HCT116 (cell line): ENCODE results near the gene ALPL. TPM values are rescaled to one million over a fixed set of nuclear protein-coding genes. Genes with fewer than 3 reads are reported as not detected.

Experiments used
- ATAC-seq: fragments of 200-7000 bp; cut with Tn5 transposase; 2 replicates; pipeline ENCODE4 v1.9.1; 2020; ENCODE audit warnings: mild to moderate bottlenecking, moderate library complexity
- BruUV-seq: library from RNA; stranded (reverse); fragments of 400-500 nt; replicated peaks from 2 replicates; lab custom pipeline; 2021; lab: Mats Ljungman, UMichigan
- CTCF ChIA-PET: fragments of 300-600 bp; sonication (Branson Sonifier 250); formaldehyde crosslinking; loops from one replicate; lab custom pipeline; 2021; ENCODE audit warnings: antibody characterized with exemption; lab: Charles Lee
- POLR2A ChIA-PET: fragments of 300-600, 350-600 bp; sonication (Branson Sonifier 250); formaldehyde crosslinking; loops from one replicate; lab custom pipeline; 2021; ENCODE audit warnings: antibody characterized with exemption; lab: Charles Lee
- RAD21 ChIA-PET, 2 experiments: fragments of 300-600 bp; sonication (Branson Sonifier 250); formaldehyde crosslinking; loops; one replicate each; lab custom pipeline; 2023; ENCODE audit warnings: low total read pairs in 2 of 2; ENCODE audit not compliant: uncharacterized antibody in 2 of 2, unreplicated experiment in 2 of 2, low non-redundant PET in 1 of 2; lab: Charles Lee
- DNase-seq: peaks from one replicate; pipeline ENCODE4 v3.0.0-alpha.2; 2010; ENCODE audit warnings: low read depth, low spot score
- H2AFZ ChIP-seq: fragments of 200-600 bp; shearing (Covaris generic), sonication (generic); 2 replicates; pipeline ENCODE4 v1.6.1; 2017; ENCODE audit warnings: low read depth, mixed run types, mixed read lengths, antibody characterized with exemption, low read length; ENCODE audit not compliant: poor library complexity, severe bottlenecking
- H3K27ac ChIP-seq: 2 replicates; pipeline ENCODE4 v1.5.1; 2012; ENCODE audit warnings: low read depth, low read length
- H3K27me3 ChIP-seq: fragments of 200-600 bp; sonication (generic); 2 replicates; pipeline ENCODE4 v1.6.1; 2016; ENCODE audit warnings: mixed run types, low read length, mixed read lengths; ENCODE audit not compliant: insufficient read depth
- H3K36me3 ChIP-seq, 2 experiments: fragments of 200-500 bp in 1 of 2; fragments of 200-600 bp in 1 of 2; sonication (Bioruptor generic) in 1 of 2; sonication (generic) in 1 of 2; 2 replicates each; pipeline versions ENCODE4 v1.5.1 to v1.6.1; 2014 to 2016; ENCODE audit warnings: low read length in 2 of 2, inconsistent platforms in 1 of 2, mixed read lengths in 1 of 2, mixed run types in 1 of 2; ENCODE audit not compliant: insufficient read depth in 2 of 2, control insufficient read depth in 1 of 2
- H3K4me1 ChIP-seq, 2 experiments: fragments of 200-600 bp in 1 of 2; sonication (generic) in 1 of 2; 2 replicates each; pipeline versions ENCODE4 v1.5.1 to v1.6.1; 2012 to 2017; ENCODE audit warnings: low read length in 2 of 2, inconsistent platforms in 1 of 2, mild to moderate bottlenecking in 1 of 2, mixed read lengths in 1 of 2, mixed run types in 1 of 2, moderate library complexity in 1 of 2; ENCODE audit not compliant: insufficient read depth in 2 of 2, control insufficient read depth in 1 of 2
- H3K4me2 ChIP-seq: fragments of 200-600 bp; sonication (generic); 2 replicates; pipeline ENCODE4 v1.6.1; 2017; ENCODE audit warnings: mixed run types, low read length, mixed read lengths
- H3K4me3 ChIP-seq, 2 experiments: fragments of 200-600 bp in 1 of 2; sonication (generic) in 1 of 2; replicated peaks in 1 of 2; 2 replicates each; pipeline ENCODE4 v1.5.1; 2011 to 2016; ENCODE audit warnings: low read length in 2 of 2, control low read depth in 1 of 2, low read depth in 1 of 2, mild to moderate bottlenecking in 1 of 2, mixed read lengths in 1 of 2, mixed run types in 1 of 2
- H3K79me2 ChIP-seq: fragments of 200-600 bp; sonication (generic); 2 replicates; pipeline ENCODE4 v1.6.1; 2017; ENCODE audit warnings: mild to moderate bottlenecking, mixed run types, low read length, moderate library complexity, mixed read lengths; ENCODE audit not compliant: insufficient read depth
- H3K9ac ChIP-seq: fragments of 200-600 bp; sonication (generic); 2 replicates; pipeline ENCODE4 v1.6.1; 2016; ENCODE audit warnings: low read length, mixed read lengths
- H3K9me2 ChIP-seq: fragments of 200-600 bp; sonication (generic), shearing (Covaris generic); 2 replicates; pipeline ENCODE4 v1.6.1; 2017; ENCODE audit warnings: mixed run types, mild to moderate bottlenecking, moderate library complexity; ENCODE audit not compliant: insufficient read depth
- H3K9me3 ChIP-seq, 2 experiments: fragments of 200-500 bp in 1 of 2; fragments of 200-600 bp in 1 of 2; sonication (Bioruptor generic) in 1 of 2; sonication (generic) in 1 of 2; 2 replicates each; pipeline ENCODE4 v1.6.1; 2014 to 2017; ENCODE audit warnings: low read length in 2 of 2, mixed read lengths in 2 of 2, inconsistent platforms in 1 of 2, low read depth in 1 of 2, mild to moderate bottlenecking in 1 of 2, mixed run types in 1 of 2, moderate library complexity in 1 of 2; ENCODE audit not compliant: control insufficient read depth in 1 of 2, insufficient read depth in 1 of 2
- H4K20me1 ChIP-seq: fragments of 200-600 bp; sonication (generic), shearing (Covaris generic); 2 replicates; pipeline ENCODE4 v1.6.1; 2017; ENCODE audit warnings: mixed run types, mild to moderate bottlenecking, moderate library complexity; ENCODE audit not compliant: insufficient read depth
- ATF3 ChIP-seq: IDR thresholded peaks from 2 replicates; pipeline ENCODE4 v1.6.1; 2012
- CEBPB ChIP-seq: IDR thresholded peaks from 2 replicates; pipeline ENCODE4 v1.6.1; 2012; ENCODE audit warnings: low read depth
- CTCF ChIP-seq, 3 experiments: fragments of 200-600 bp in 1 of 3; sonication (generic) in 1 of 3; IDR thresholded peaks in 2 of 3; conservative IDR thresholded peaks in 1 of 3; 2 replicates each; pipeline ENCODE4 v1.5.1; 2012 to 2017; ENCODE audit warnings: low read depth in 2 of 3, low read length in 2 of 3, antibody characterized with exemption in 1 of 3, borderline replicate concordance in 1 of 3, control low read depth in 1 of 3, mild to moderate bottlenecking in 1 of 3, mixed read lengths in 1 of 3, mixed run types in 1 of 3, moderate library complexity in 1 of 3; ENCODE audit not compliant: insufficient read depth in 1 of 3
- EGR1 ChIP-seq: IDR thresholded peaks from 2 replicates; pipeline ENCODE4 v1.6.1; 2012; ENCODE audit warnings: low read depth
- ELF1 ChIP-seq: IDR thresholded peaks from 2 replicates; pipeline ENCODE4 v1.6.1; 2012; ENCODE audit warnings: low read depth, borderline replicate concordance
- EZH2 ChIP-seq: fragments of 200-600 bp; sonication (generic); IDR thresholded peaks from 2 replicates; pipeline ENCODE4 v1.6.1; 2017; ENCODE audit warnings: antibody characterized with exemption, mixed run types
- EZH2phosphoT487 ChIP-seq: fragments of 200-600 bp; IDR thresholded peaks from 2 replicates; pipeline ENCODE4 v1.6.1; 2018; ENCODE audit warnings: antibody characterized with exemption, borderline replicate concordance
- MAX ChIP-seq: IDR thresholded peaks from 2 replicates; pipeline ENCODE4 v1.6.1; 2012
- POLR2A ChIP-seq: IDR thresholded peaks from 2 replicates; pipeline ENCODE4 v1.7.0; 2011; ENCODE audit warnings: borderline replicate concordance; ENCODE audit not compliant: insufficient read depth, insufficient read length; ENCODE audit errors: extremely low read depth
- SRF ChIP-seq: IDR thresholded peaks from 2 replicates; pipeline ENCODE4 v1.6.1; 2012; ENCODE audit warnings: low read depth
- TCF7L2 ChIP-seq: IDR thresholded peaks from 2 replicates; pipeline ENCODE4 v1.7.0; 2011; ENCODE audit warnings: borderline replicate concordance, inconsistent platforms; ENCODE audit not compliant: insufficient read depth, insufficient read length; ENCODE audit errors: extremely low read depth
- ZBTB33 ChIP-seq: IDR thresholded peaks from 2 replicates; pipeline ENCODE4 v1.6.1; 2011; ENCODE audit warnings: mild to moderate bottlenecking, low read length, moderate library complexity; ENCODE audit not compliant: insufficient replicate concordance; ENCODE audit errors: extremely low read depth
- ZFX ChIP-seq: fragments of 450-650 bp; IDR thresholded peaks from 2 replicates; pipeline ENCODE4 v1.6.1; 2017
- ZNF274 ChIP-seq: fragments of 200-500 bp; sonication (Bioruptor generic); IDR thresholded peaks from 2 replicates; pipeline ENCODE4 v1.6.1; 2014; ENCODE audit warnings: mild to moderate bottlenecking, low read depth, low read length, inconsistent platforms
- intact Hi-C: fragments of 100-400 bp; cut with micrococcal nuclease; formaldehyde crosslinking; loops from 2 replicates; pipeline ENCODE4 v1.10.0; 2022
- total RNA-seq: library from RNA; stranded (reverse); gene quantifications from one replicate; pipeline ENCODE4 v1.2.1, GENCODE V29; 2021; ENCODE audit not compliant: unreplicated experiment

ALPL gene
- total RNA-seq, 1 experiment from 2014 or later: 0.61 TPM

- TF ChIP-seq CTCF (IDR thresholded peaks at IDR 0.05 in 2 of 3, conservative IDR thresholded peaks at IDR 0.05 in 1 of 3; ENCODE audit: borderline replicate concordance in 1 of 3, insufficient read depth in 1 of 3, low read depth in 2 of 3, low read length in 2 of 3) (no peak), MAX (no peak), EGR1 (no peak)
- TF ChIP-seq, all 23 proteins: peak for 0
Observed at GRCh38 chr1:21526441-21526840, 17.2 kb downstream of the ALPL start (continued).

- intact Hi-C loops: no loop called here
Observed at GRCh38 chr1:21530368-21531016, 21.3 kb downstream of the ALPL start.

More at GRCh38 chr1:21530368-21531016, 21.3 kb downstream of the ALPL start:
- no peaks in the 10 kb centered on the region for H3K4me1 ChIP-seq
- ChIA-PET CTCF (no interaction called here), RAD21 (no interaction called here), POLR2A (no interaction called here)
- H3K9ac ChIP-seq: no peak overlapping the region
- no peaks in the 10 kb centered on the region for H3K79me2 ChIP-seq
- no peaks in the 10 kb centered on the region for H3K9me2 ChIP-seq
- no peak overlapping the region for H2AFZ ChIP-seq
- no peaks in the 10 kb centered on the region for H4K20me1 ChIP-seq
- no peaks in the 10 kb centered on the region for H3K36me3 ChIP-seq
- DNase-seq (no peak), ATAC-seq (no peak)
- BruUV-seq: no TSS peak
- H3K27ac ChIP-seq: no peak overlapping the region
- H3K4me2 ChIP-seq: no peak overlapping the region
- 0 out of 2 replicates have a peak, but pooled peaks cover 4% of the 10 kb centered on the region for H3K27me3 ChIP-seq
- TF ChIP-seq EZH2phosphoT487: no peak
- no peak for TF ChIP-seq TCF7L2
- no peak for TF ChIP-seq ELF1
- no peak for TF ChIP-seq EGR1
- no peak for TF ChIP-seq POLR2A
- no peak for TF ChIP-seq ZNF274
- TF ChIP-seq MAX: no peak
- TF ChIP-seq CEBPB: no peak
- no peak for TF ChIP-seq ATF3
- TF ChIP-seq ZBTB33: no peak
- no peak for TF ChIP-seq ZFX
- no peak for TF ChIP-seq CTCF (IDR thresholded peaks at IDR 0.05 in 2 of 3, conservative IDR thresholded peaks at IDR 0.05 in 1 of 3; ENCODE audit: borderline replicate concordance in 1 of 3, insufficient read depth in 1 of 3, low read depth in 2 of 3, low read length in 2 of 3)
- TF ChIP-seq EZH2: no peak
- no peak for TF ChIP-seq SRF
- TF ChIP-seq, all 23 proteins: peak for 0
- Histone ChIP-seq H3K4me3 (no peak overlapping the region), H3K9me3 (no peaks in the 10 kb centered on the region)
